GM21381 (cell line): ENCODE measurements around the gene GIPR.
"Not testable (repeated sequence)": the region's sequence is repeated elsewhere in the genome, so short reads cannot be mapped to it uniquely, and the experiment has no call there.

Experiments
- ATAC-seq: cut with Tn5 transposase; IDR thresholded peaks from one replicate; pipeline ENCODE4 v1.9.1; 2021; ENCODE audit warnings: mild to moderate bottlenecking, moderate library complexity; ENCODE audit not compliant: unreplicated experiment

Gene GIPR

DNA sequence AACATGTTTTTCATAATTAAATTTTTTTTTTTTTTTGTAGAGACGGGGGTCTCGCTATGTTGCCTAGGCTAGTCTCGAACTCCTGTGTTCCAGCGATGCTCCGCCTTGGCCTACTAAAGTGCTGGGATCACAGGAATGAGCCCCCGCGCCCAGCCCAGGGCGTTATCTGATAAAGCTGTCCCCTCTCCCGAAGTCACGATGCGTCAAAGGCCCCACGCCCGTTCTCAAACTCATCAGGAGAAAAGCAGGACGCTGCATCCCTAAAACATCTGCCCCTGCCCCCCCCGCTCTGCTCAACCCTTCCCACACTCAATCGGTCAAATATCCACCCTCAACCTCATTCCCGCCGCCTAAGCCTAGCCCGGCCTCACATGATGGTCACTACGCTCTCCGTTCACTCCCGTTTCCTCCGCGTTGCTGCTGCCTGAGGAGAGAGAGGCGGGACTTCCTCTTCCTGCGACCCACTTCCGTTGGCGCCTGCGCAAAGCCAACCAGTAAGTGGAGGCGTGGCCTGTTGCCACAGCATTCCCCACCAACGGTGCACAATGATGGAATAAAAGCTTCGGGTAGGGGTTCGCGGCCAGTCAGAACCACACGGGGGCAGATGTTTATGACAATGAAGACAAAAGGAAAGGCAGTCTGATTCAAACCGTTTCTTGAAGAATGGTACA lies 23.6 kb downstream of the GIPR start, which contains the start of gene SNRPD2:
Gene SNRPD2, minus strand, starts transcription at position 438 of the 671 bp plus-strand sequence. Its CDS starts 65 bp downstream, at position 373.
- ATAC-seq, result peak; percentile 56

DNA sequence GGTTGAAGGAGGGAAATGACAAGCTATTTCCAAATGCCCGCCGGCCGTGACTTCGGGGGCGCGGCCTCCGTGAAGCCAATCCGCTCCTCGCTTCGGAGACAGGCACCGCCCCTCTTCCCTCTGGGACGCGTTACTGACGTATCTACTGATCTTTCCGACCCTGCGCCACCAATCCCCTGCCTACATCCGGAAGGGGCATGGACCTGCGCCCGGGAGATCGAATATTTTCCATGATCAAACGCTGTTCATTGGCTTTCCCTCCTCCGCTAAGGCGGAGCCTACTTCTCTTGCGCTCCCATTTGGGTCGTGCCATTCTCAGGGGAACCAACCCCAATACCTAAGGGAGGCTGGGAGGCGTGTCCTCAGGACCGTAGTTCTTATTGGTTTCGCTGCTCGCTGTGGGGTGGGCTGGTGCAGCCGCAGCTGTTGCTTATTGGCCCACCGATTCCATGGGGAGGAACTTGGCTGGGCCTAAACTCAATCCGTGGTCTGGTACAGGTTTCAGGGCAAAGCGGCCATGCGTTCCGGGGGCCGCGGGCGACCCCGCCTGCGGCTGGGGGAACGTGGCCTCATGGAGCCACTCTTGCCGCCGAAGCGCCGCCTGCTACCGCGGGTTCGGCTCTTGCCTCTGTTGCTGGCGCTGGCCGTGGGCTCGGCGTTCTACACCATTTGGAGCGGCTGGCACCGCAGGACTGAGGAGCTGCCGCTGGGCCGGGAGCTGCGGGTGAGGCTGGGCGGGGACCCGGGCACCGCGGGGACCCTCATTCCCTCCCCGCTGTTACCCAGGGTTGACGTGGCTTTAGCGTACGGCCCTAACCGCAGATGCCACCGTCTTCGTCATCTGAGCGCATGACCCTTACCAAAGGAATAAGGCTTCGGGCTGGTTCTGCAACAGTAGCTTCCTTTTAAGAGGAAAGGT lies 24.4 kb downstream of the GIPR start, which contains the start of gene QPCTL:
Gene QPCTL, plus strand, starts transcription at position 480 of the 919 bp plus-strand sequence. Its CDS starts 38 bp downstream, at position 518.
- peak; percentile 87 for ATAC-seq

DNA sequence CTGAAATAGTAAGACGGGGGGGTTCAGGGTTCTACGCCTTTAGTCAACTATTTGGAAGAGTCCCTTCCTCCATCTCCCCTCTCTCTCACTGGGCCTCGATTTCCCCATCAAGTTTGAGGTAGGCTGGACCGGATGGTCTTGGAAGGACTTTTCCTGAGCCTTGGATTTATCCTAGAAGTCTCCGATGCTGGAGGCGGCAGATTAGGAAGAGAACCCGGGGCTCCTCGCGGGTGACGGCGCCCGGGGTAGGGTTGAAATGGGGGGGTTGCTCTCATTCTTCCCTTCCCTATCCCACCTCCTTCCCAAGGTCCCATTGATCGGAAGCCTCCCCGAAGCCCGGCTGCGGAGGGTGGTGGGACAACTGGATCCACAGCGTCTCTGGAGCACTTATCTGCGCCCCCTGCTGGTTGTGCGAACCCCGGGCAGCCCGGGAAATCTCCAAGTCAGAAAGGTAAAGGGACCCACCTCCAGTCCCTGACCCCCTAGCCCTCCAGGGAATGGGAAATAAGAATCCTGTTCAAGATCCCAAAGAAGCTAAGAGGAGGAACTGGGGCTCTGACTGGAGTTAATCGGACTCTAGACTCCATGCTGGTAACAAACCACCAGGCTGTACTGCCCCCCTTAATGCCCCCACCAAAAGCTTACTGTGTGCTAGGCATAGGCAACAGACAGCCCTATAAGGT lies 25.2 kb downstream of the GIPR start:
- ATAC-seq, result no peak

DNA sequence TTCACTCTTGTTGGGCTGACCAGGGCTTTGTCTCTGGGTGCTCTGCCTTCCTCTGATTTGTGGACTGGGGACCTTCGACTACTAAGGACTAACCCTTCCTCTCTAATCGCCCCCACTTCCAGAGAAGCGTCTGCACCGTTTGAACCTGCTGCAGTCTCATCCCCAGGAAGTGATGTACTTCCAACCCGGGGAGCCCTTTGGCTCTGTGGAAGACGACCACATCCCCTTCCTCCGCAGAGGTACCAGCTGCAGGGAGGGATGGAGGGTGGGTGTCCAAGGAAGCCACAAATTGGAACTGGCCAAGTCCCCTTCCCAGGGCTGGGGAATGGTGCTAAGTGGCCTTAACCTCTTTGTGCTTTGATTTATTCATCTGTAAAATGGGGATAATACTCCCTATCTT lies 33.7 kb downstream of the GIPR start:
- no peak for ATAC-seq

DNA sequence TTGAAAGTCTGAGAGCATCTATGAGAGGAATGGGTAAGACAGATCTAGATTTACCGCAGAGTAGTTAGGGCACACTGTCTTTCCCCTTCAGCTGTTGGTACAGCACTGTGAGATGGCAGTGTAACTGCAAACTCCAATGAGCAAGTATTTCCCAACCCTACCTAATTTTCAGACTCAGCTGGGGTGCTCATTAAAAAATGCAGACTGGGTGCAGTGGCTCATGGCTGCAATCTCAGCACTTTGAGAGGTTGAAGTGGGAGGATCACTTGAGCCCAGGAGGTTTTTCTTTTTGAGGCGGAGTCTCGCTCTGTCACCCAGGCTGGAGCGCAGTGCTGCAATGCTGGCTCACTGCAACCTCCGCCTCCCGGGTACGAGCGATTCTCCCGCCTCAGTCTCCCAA lies 37.1 kb downstream of the GIPR start:
- no peak for ATAC-seq

DNA sequence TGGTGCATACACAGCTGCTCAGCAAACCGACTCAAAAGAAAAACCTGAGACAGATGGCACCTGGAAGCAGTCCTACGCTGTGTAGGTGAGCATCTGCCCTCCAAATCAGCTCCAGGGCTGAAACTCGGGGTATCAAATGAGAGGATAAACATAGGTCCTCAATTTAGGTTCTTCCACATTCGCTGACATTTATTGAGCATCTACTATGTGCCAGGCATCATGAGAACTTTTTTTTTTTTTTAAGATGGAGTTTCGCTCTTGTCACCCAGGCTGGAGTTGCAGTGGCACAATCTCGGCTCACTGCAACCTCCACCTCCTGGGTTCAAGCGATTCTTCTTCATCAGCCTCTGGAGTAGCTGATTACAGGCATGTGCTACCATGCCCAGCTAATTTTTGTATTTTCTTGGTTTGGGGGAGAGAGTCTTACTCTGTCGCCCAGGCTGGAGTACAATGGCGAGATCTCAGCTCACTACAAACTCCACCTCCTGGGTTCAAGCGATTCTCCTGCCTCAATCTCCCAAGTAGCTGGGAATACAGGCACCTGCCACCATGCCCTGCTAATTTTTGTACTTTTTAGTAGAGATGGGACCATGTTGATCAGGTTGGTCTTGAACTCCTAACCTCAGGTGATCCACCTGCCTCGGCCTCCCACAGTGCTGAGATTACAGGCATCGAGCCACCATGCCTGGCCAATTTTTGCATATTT lies 37.8 kb downstream of the GIPR start:
- ATAC-seq, result no peak

DNA sequence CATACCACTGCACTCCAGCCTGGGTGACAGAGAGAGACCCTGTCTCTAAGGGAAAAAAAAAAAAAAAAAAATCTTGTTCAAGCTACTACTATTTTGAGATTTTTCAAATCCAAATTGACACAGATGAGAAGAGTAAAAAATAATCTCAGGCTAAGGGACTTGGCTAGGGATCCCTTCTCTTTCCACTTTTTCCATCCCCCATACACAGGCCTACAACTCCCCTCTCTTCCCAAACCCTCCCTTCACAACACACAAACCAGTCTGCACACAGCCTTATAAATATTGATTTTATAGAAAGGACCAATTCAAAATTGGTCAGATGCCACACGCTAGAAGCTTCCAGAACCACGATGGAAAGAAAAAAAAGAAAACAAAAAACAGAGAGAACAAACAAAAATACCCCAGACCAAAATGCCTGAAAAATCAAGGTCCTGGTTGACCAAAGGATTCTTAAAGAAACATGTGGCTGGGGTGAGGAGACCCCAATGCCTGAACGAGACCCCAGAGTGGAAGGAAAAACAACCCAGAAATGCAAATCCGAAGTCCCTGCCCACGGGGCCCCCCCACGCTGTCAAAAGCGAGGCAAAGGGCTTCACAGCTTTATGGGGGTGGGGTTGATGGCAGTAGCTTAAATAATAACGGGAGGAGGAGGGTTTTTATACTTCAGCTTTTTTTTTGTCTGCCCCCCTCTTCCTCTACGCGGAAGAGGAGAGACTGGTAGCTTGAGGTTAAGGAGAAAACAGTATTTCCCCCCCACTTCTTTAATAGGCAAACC lies 42.5 kb downstream of the GIPR start:
- no peak for ATAC-seq

DNA sequence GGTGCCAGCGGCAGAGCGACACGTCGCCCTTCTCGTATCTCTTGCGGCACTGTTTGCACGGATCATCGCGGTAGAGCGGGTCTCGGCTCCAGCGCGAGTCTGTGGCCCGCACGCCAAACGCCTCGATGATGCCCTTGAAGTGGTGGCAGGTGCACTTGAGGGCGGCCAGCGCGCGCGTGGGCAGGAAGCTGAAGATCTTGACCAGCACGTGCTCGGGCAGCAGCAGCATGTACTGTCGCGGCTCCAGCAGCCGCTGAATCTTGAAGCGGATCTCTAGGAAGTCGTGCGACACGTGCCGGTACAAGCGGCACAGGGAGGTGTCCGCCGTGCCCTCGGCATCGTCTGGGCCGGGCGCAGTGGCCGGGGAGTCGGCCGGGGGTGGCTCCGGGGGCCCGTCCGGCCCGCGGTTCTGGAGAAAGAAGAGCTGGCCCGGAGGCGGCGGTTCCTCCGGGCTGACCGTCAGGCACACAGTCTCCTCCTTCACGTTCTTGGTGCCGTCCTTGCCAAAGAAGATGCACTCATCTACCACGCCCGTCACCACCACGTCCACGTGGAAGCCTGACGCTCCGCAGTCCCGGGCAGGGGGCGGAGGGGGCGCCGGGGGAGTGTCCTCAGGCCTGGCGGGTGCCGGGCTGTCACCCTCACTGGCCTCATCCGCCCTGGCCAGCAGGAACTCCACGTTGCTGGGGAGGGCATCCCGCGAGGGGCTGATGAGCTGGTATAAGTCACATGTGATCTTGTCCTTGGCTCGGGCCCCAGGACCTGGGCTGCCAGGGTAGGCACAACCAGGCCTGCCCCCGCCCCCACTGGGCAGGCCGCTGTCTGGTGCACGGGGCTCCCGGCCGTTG lies 44.1 kb downstream of the GIPR start:
- ATAC-seq, result no peak

DNA sequence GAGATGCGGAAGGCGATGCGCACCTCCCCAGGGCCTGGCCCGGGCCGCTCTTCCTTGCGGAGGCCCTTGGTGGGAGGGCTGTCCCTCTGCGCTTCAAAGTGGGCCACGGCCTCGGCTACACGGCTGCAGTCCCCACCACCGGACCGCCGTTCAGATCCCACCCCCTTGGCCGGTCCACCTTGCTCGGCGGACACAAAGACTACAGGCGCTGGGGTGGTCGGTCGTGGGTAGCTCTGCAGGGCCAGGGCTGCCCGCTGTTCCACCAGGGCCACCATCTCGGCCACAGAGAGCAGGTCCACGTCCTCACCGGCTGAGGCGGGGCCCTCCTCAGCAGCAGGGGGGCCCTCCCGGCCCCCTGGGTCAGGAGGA lies 44.7 kb downstream of the GIPR start:
- no peak for ATAC-seq

DNA sequence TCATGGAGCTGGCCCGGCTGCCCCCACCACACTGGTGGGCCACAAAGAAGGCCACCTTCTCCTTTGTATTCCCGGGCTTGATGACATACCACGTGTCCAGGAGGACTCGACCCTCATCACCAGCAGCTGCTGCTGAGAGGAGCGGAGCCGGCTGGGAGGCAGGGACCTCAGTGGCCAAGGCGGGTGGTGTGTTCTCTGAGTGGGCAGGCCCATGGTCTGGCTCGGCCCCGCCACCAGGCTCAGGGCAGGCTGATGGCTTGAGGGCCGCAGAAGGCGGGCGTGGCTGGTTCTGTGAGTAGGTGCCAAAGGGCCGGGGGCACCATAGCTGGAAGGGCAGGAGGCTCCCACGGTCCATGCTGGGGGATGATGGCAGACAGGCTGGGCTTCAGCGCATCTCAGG lies 45.1 kb downstream of the GIPR start:
- no peak for ATAC-seq

DNA sequence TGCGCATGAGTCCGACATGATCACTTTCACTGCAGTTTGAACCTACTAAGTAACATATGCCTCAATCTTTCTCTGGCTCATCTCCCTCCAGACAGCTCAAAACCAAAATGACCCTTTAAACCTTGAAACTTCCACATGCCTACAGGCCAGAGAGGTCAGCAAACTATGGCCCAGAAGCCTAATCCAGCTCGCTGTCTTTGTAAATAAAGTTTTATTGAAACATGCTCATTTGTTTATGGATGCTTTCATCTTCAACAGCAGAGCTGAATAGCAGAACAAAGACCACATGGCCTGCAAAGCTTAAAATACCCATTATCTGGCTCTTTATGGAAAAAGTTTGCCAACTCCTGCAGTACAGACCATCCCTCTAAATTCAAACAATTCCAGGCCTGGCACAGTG lies 47.1 kb downstream of the GIPR start:
- ATAC-seq, result no peak

DNA sequence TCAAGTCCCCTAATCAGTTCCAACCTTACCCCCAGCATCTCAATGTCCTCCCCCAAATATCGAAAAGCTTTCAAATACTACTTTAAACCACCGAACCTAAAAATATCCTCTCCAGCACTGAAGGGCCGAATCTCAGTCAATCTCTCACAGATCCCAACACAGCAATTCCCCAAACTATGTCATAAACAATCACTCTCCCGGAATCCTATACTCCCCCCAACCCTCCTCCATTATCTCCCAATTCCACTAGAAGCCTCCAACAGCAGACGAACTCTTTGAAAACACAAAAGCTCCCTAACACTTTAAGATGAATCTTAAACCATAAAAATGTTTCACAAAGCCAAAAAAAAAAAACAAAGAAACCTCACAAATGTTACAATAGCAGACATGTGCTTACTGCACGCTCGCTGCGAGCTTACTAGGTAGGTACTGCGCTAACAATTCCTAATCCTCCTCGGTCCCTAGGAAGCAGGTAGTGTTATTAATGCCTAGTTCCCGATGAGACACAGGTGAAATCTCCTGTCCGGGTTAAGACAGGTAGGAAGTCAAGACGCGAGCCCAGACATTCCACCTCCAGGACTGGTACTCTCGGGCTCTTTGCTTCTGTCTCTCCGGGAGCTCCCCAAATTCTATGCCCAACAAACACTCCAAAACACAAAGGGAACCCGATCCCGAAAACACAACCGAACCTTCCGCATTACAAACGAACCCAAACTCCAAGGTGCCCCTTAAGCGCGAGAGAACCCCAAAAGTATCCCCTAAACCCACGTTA lies 48.5 kb downstream of the GIPR start:
- no peak for ATAC-seq

DNA sequence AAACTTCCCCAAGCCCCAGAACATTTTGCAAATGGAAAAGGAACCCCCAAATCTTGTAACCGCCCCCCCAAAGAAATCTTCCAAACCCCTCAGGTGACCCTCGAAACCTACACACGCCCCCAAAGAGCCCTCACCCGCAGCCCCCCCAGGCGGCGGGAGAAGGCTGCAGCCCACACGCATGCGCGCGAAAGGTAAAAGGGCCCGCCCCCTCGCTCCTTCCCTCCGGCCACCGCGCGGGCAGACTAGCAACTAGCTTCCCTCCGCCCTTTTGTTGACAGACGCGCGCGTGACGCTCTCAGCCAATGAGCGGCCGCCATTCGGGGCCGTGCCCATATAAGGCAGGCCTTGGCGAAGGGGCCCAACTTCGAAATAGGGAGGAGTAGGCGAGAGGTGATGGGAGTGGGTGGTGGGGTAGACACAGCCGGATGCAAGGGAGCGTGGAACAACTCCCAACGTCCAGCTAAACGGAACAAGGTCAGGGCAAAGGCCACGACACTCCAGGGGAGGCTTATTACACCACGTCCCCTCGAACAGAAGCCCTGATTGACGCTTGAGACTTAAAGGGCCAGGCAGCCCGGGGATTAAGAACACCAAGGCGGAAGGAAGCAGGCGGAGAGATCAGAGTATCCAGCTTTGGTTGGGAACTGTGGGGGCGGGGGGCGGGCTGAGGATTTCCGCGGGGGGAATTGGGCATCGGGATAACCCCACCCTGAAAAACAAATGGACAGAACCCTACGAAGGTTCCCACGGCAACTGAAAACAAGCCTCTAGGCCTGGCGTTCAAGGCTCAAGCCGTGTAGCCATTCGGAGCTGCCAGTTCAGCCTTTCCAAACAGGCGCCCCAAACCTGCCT lies 49.3 kb downstream of the GIPR start:
- peak; percentile 92 for ATAC-seq

DNA sequence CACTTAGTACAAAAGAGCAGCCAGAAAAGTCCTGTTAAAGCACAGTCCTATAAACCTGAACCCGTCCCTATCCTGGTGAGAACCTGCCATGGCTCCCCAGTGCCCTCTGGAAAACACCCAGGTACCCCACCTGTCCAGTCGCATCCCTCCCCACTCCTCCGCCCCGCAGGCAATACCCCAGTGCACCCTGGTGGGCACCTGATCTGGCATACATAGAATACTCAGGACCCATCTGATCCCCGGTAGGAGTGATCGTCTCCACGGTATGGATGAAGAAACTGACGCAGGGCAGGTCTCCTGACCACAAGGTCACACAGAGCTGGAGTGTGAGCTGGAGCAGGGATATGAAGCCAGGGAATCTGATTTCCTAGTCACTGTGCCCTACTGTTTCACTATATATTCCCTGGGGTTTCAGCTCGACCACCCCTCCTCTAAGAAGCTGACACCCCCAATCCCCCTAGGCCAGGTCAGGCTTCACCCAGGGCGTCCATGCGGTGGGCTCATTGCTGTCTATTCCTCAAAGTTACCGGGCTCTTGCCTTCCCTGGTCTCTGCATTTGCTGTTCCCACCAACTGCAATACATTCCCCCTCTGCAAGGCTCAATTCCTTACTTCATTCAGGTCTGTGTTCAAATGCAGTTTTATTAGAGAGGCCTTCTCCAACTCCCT lies 50.1 kb downstream of the GIPR start:
- ATAC-seq, result no peak

DNA sequence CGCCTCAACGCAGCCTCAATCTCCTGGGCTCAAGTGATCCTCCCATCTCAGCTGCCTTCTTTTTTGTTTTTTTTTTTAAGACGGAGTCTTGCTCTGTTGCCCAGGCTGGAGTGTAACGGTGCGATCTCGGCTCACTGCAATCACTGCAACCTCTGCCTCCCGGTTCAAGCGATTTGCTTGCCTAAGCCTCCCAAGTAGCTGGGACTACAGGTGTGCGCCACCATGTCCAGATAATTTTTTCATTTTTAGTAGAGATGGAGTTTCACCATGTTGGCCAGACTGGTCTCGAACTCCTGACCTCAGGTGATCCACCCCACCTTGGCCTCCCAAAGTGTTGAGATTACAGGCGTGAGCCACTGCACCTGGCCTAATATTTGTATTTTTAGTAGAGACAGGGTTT lies 52.0 kb downstream of the GIPR start:
- ATAC-seq, result not testable (repeated sequence)

DNA sequence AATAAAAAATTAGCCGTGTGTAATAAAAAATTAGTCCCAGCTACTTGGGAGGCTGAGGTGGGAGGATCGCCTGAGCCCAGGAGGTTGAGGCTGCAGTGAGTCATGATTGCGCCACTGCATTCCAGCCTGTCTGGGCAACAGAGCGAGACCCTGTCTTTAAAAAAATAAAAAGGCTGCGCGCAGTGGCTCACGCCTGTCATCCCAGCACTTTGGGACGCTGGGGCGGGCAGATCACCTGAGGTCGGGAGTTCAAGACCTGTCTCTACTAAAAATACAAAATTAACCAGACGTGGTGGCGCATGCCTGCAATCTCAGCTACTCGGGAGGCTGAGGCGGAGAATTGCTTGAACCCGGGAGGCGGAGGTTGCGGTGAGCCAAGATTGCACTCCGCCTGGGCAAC lies 60.7 kb downstream of the GIPR start:
- ATAC-seq, result not testable (repeated sequence)

DNA sequence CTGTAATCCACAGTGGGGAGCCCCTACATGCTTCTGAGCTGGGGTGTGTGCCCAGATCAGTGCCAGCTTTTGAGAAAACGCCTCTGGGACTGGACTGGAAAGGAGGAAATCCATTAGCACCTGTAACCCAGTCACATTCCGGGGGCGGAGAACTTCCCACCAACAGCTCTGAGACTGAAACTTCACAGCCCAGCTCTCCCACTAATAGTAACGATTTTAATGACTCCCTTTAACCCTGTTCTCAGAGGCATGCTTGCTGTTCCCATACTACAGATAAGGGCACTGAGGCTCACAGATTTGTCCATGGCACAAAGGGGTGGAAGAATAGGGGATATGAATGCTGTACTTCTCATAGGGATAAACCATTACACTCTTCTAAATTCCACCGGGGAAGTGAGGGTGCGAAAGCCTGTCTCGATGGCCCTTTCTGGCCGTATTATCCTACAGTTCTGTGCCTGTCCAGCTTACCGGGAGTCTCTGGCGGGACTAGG lies 61.8 kb downstream of the GIPR start:
- no peak for ATAC-seq
